Measurements from ENCODE around the gene CD3G.

- TF ChIP-seq CTCF (IDR thresholded peaks at IDR 0.05) (no peak), EZH2 (IDR thresholded peaks at IDR 0.05; ENCODE audit: borderline replicate concordance, insufficient read depth, low read depth, low read length, poor library complexity, severe bottlenecking) (no peak)
Measured at GRCh38 chr11:118373871-118374270, 29.7 kb downstream of the CD3G start.

Measured in B cell (primary cell).